ENCODE measurements around the gene PKP2. TPM values are rescaled to one million over a fixed set of nuclear protein-coding genes. Genes with fewer than 3 reads are reported as not detected.
"Not testable (repeated sequence)": the region's sequence is repeated elsewhere in the genome, so short reads cannot be mapped to it uniquely, and the experiment has no call there.

The PKP2 gene
- total RNA-seq, 2 experiments from 2014 or later, result not detected

DNA sequence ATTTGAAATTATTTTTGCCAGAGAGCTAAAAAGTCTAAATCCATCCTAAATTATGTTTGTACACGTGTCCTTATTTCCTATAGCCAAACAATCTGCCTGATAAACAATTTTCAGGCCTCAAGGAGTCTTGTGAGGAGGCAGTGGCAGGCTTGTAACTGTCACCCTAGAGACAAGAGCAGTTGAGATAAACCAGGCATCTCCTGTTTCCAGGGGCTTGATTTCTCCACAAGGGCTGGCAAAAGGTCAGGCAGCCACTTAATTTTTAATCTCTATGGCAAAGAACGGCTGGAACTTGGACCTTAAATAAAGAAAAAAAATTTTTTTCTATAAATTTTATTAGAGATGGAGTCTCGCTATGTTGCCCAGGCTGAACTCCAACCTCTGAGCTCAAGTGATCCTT is 15.5 kb downstream of the PKP2 start:
- Histone ChIP-seq H3K9me3 (ENCODE audit: low read length) (no peaks in the 10 kb centered on the region), H3K9me2 (ENCODE audit: insufficient read depth, low read length) (no peaks in the 10 kb centered on the region), H3K79me2 (ENCODE audit: insufficient read depth, low read depth, low read length) (no peaks in the 10 kb centered on the region), H3K4me3 (ENCODE audit: low read depth, low read length, poor library complexity, severe bottlenecking) (no peak overlapping the region), H3K4me2 (ENCODE audit: low read length) (no peak overlapping the region), H3K36me3 (ENCODE audit: insufficient read depth, low read length) (no peaks in the 10 kb centered on the region), H2AFZ (ENCODE audit: low read length) (no peak overlapping the region), H4K20me1 (ENCODE audit: insufficient read depth, low read length) (no peaks in the 10 kb centered on the region), H3K4me1 (ENCODE audit: insufficient read depth, low read length, poor library complexity, severe bottlenecking) (no peaks in the 10 kb centered on the region), H3K27ac (ENCODE audit: low read depth, low read length, poor library complexity, severe bottlenecking) (no peak overlapping the region)
- intact Hi-C loops (cut with micrococcal nuclease; ENCODE audit: unreplicated experiment), result no loop called here
- TF ChIP-seq, protein P1, sequence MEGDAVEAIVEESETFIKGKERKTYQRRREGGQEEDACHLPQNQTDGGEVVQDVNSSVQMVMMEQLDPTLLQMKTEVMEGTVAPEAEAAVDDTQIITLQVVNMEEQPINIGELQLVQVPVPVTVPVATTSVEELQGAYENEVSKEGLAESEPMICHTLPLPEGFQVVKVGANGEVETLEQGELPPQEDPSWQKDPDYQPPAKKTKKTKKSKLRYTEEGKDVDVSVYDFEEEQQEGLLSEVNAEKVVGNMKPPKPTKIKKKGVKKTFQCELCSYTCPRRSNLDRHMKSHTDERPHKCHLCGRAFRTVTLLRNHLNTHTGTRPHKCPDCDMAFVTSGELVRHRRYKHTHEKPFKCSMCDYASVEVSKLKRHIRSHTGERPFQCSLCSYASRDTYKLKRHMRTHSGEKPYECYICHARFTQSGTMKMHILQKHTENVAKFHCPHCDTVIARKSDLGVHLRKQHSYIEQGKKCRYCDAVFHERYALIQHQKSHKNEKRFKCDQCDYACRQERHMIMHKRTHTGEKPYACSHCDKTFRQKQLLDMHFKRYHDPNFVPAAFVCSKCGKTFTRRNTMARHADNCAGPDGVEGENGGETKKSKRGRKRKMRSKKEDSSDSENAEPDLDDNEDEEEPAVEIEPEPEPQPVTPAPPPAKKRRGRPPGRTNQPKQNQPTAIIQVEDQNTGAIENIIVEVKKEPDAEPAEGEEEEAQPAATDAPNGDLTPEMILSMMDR (conservative IDR thresholded peaks at IDR 0.05; ENCODE audit: low read length), result no peak
- TF ChIP-seq EZH2phosphoT487 (IDR thresholded peaks at IDR 0.05; ENCODE audit: borderline replicate concordance, low read depth, low read length), result no peak
- DNase-seq (ENCODE audit: low spot score), result no peak
- CTCF ChIA-PET (ENCODE audit: unreplicated experiment), result no interaction called here
- POLR2A ChIA-PET, result no interaction called here
- BruUV-seq (replicated peaks), result no TSS peak

DNA sequence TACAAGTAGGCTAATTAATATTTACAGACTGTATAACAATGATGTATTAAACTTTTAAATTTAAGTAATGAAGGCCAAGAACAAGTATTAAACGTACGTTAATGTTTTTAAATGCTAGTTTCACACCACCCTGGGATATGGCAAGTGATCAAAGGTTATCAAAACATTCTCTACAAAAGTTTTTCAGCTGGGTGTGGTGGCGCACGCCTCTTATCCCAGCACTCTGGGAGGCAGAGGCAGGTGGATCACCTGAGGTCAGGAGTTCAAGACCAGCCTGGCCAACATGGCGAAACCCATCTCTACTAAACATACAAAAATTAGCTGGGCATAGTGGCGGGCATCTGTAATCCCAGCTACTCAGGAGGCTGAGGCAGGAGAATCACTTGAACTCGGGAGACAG is 17.5 kb downstream of the PKP2 start:
- intact Hi-C loops (cut with micrococcal nuclease; ENCODE audit: unreplicated experiment); H3K36me3 ChIP-seq (ENCODE audit: insufficient read depth, low read length); H3K9me3 ChIP-seq (ENCODE audit: low read length); H3K4me2 ChIP-seq (ENCODE audit: low read length); H3K9me2 ChIP-seq (ENCODE audit: insufficient read depth, low read length); H3K27ac ChIP-seq (ENCODE audit: low read depth, low read length, poor library complexity, severe bottlenecking); CTCF ChIA-PET (ENCODE audit: unreplicated experiment); H3K4me1 ChIP-seq (ENCODE audit: insufficient read depth, low read length, poor library complexity, severe bottlenecking); H4K20me1 ChIP-seq (ENCODE audit: insufficient read depth, low read length); H2AFZ ChIP-seq (ENCODE audit: low read length); POLR2A ChIA-PET; DNase-seq (ENCODE audit: low spot score); H3K4me3 ChIP-seq (ENCODE audit: low read depth, low read length, poor library complexity, severe bottlenecking); H3K79me2 ChIP-seq (ENCODE audit: insufficient read depth, low read depth, low read length); BruUV-seq (replicated peaks): not testable (repeated sequence)

DNA sequence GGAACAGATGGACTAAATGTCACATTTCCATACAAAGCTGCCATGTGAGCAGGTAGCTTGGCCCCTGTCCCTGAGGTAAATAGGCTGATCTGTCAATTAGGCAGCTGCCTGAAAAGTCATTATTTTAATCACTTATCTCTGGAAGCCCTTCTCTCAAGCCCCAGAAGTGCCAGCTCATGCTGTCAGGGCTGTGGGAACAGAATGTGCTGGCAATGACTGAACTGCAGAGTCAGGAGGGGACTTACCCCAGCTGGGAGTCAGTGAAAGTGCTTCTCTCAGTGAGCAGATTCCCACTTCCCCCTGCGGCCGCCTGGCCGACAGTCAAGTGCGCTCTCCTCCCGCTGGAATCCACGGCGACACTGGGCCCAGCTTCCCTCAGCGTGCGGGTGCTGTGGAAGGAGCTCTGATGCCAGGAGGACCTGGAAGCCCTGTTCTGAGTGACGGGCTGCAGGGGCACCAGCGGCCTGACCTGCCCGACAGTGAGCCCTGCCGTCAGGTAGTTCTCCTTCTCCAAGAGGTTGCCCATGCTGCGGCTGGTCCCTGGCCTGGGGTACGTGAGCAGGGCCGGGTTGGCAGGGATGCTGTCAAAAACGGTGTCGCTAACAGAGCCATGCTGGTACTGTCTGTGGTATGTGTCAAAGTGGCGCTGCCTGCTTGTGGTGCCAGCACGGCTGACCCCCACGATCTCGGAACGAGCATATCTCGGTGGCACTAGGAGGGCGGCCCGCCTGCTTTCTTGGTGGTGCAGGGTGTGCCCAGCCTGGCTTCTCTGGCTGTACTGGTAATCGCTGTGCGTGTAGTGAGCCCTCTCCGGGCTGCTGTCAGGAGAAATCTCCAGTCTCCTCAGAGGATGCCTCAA is 18.7 kb downstream of the PKP2 start:
- H3K4me3 ChIP-seq (ENCODE audit: low read depth, low read length, poor library complexity, severe bottlenecking), result no peak overlapping the region
- H3K4me2 ChIP-seq (ENCODE audit: low read length), result no peak overlapping the region
- no peak overlapping the region for H2AFZ ChIP-seq (ENCODE audit: low read length)
- no peak for DNase-seq (ENCODE audit: low spot score)
- no peaks in the 10 kb centered on the region for H3K9me2 ChIP-seq (ENCODE audit: insufficient read depth, low read length)
- ChIA-PET POLR2A (no interaction called here), CTCF (ENCODE audit: unreplicated experiment) (no interaction called here)
- TF ChIP-seq EZH2phosphoT487 (IDR thresholded peaks at IDR 0.05; ENCODE audit: borderline replicate concordance, low read depth, low read length), result no peak
- intact Hi-C loops (cut with micrococcal nuclease; ENCODE audit: unreplicated experiment), result no loop called here
- no peaks in the 10 kb centered on the region for H3K79me2 ChIP-seq (ENCODE audit: insufficient read depth, low read depth, low read length)
- H3K4me1 ChIP-seq (ENCODE audit: insufficient read depth, low read length, poor library complexity, severe bottlenecking), result no peaks in the 10 kb centered on the region
- no peak overlapping the region for H3K27ac ChIP-seq (ENCODE audit: low read depth, low read length, poor library complexity, severe bottlenecking)
- no peaks in the 10 kb centered on the region for H4K20me1 ChIP-seq (ENCODE audit: insufficient read depth, low read length)
- no peaks in the 10 kb centered on the region for H3K9me3 ChIP-seq (ENCODE audit: low read length)
- H3K36me3 ChIP-seq (ENCODE audit: insufficient read depth, low read length), result no peaks in the 10 kb centered on the region
- BruUV-seq (replicated peaks), result no TSS peak

Data from OCI-LY7 (cell line).